ENCODE data around the gene CIAO2A.
"Not testable (repeated sequence)": the region's sequence is repeated elsewhere in the genome, so short reads cannot be mapped to it uniquely, and the experiment has no call there.

Gene CIAO2A, protein sequence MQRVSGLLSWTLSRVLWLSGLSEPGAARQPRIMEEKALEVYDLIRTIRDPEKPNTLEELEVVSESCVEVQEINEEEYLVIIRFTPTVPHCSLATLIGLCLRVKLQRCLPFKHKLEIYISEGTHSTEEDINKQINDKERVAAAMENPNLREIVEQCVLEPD

DNA sequence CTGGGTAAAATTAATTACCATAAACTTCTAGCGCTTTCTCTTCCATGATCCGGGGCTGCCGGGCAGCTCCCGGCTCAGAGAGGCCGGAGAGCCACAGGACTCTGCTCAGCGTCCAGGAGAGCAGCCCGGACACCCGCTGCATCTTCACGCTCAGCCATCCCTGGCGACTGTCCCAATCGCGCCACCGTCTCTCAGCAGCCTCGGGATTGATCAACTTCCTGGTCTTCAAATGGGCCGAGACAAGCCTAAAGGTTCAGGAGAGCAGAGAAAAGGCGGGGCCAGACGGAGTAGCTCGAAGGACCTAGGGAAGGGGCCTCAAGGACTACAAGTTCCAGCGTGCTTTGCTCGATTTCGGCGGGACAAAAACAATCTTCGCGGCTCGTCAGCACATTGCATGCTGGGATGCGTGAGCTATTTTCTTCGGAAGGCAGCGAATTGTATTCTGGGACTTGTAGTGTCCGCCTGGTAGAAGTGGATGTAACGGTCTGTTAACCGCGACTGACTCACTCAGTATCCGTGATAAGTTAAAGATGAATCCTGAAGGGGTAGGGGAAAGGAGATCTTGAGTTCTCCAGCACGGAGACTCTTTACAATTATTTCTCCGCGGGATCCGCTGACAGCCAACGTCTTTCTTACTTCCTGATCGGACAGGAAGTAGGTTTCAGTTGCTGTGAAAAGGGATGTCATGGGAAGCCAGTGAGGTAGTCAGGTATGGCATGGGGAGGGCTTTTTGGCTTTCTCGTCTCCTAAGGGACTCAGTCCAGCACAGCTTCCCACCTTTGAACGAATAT lies at the start of gene CIAO2A:
Gene CIAO2A (minus strand): TSS at position 212 of the 791 bp plus-strand sequence. CDS start 70 bp downstream, at position 142.
- in situ Hi-C loops (cut with HindIII; ENCODE audit: low sequenced_read_pairs): no loop called here

DNA sequence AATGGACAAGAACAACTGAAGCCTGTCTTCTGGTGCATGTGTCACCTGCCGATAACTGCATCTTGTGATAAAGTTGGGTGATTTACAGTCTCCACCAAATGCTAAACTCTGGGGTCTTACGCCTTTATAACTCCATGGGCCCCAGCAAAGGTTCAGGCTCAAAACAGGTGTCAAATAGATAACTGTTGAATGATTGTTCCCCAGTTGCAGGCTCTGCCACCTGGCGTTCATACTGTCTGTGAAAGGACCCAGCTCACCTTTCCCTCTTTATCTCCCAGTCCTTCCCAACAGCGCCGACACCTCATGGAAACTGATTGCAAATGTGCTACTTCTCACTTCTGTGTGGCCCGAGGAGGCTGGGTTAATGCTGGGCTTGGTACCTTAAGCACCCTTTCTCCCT lies 49.6 kb upstream of the CIAO2A start:
- in situ Hi-C loops (cut with HindIII; ENCODE audit: low sequenced_read_pairs): no loop called here

DNA sequence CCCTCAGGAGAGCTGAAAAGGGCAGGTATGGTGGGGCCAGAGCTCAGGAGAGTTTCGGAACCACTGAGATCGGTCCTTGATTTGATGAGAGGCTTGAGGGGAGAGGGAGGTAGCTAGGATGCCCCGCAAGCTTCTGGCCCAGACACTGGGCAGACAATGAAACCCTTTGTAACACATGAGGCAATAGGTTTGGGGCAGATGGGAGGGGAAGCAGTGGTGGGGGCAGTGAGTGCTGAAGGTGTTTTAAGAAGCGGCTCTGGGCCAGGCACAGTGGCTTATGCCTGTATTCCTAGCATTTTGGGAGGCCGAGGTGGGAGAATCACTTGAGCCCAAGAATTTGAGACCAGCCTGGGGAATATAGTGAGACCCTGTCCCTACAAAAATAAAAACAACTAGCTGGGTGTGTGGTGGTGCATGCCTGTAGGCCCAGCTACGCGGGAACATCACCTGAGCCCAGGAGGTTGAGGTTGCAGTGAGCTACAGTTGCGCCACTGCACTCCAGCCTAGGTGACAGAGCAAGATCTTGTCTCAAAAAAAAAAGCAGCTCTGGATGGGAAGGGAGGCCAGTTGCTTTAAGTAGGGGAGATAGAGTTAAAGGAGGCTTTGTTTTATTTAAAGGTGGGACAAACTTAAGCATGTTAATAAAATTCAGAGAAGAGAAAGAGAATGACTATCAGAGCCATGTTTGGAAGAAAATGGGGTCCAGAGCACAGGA lies 48.3 kb upstream of the CIAO2A start:
- in situ Hi-C loops (cut with HindIII; ENCODE audit: low sequenced_read_pairs): no loop called here

DNA sequence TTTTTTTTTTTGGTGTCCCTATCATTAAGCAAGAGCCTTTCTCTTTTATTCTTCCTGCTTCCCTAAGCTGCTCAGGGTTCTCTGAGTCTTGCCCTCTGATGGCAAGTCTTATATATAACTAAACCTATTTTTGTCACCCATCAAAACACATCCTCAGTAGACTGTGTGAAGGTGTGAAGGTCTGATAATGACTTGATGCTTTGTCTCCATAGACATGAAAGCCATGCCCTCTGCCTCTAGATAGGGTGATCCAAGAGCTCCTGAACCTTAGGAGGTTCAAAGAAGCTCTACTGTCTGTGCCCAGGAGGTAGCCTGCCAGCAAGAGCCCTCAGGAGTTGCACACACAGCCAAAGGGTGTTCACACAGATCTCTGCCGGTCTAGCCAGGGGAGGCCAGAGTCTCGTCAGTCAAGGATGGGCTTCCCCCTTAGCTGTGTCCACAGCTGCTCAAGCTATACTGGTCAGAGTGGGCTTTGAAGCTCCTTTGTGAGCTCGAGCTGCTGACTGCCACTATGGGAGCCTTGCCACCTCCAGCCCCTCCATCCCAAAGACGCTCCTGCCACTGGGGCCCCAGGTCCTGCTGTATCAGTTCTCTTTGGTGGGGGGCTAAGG lies 44.8 kb upstream of the CIAO2A start:
- in situ Hi-C loops (cut with HindIII; ENCODE audit: low sequenced_read_pairs): no loop called here

DNA sequence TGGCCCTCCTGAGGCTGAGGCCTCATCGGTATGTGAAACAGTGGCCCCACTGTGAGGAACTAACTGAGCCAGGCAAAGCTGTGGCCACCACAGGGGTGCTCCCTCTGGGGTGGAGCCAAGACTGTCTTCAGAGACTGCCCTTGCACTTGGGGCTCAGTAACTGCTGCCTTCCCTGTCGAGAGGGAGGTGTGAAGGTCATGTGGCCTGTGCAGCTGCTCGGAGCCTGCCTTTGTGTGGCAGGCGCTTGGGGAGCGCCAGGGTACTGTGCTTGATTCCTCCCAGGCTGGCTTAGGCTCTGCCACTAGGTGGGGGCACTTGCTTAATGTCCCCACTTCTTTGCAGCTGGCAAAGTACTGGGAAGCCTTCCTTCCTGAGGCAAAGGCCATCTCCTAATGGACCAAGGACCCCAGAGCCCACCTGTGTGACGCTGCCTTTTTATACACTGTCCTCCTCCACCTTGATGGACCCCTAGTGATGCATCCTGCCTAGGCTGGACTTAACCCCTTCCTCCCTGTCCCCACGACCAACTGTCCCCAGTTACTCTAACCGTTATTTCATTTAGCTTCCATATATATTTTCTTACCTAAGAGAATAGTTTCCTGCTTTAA lies 43.7 kb upstream of the CIAO2A start:
- in situ Hi-C loops (cut with HindIII; ENCODE audit: low sequenced_read_pairs): no loop called here

DNA sequence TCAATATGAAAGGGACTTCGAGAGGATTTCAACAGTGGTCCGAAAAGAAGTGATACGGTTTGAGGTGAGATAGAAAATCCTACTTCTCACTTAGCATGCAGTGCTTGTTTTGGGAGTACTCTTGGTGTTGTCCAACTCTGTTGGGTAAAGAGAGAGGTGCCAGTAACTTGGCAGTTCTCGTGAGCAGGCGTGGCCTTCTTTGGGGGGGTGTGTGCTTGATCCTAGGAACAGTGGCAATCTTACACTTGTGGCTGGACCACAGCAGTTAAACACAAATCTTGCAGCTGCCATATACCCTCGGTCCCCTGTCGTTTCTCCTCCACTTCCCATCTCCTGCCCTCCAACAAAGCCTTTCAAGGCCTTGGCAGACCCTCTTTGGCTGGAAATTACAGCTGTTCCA lies 42.7 kb upstream of the CIAO2A start:
- in situ Hi-C loops (cut with HindIII; ENCODE audit: low sequenced_read_pairs): no loop called here

DNA sequence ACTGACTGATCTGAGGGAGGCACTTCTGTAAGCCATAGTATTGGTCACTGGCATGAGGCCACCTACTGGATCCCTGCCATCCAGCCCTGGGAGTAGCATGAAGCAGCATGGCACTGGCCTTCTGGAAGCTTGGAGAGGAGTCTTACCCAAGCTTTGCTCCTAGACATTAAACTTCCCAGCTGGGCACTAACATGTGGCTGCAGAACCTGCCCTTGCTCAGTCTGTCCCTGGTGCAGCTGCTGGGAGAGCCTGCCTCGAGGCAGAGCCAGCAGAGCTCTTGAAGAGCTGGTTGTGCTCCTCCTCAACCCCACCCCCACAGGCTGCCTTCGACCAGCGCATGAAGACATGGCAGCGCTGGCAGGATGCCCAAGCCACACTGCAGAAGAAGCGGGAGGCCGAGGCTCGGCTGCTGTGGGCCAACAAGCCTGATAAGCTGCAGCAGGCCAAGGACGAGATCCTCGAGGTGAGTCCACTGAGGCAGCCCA lies 40.7 kb upstream of the CIAO2A start:
- in situ Hi-C loops (cut with HindIII; ENCODE audit: low sequenced_read_pairs): loop anchor here (5.0 kb wide), 1 partner anchor 48 kb away; no protein-coding TSS in a partner anchor

DNA sequence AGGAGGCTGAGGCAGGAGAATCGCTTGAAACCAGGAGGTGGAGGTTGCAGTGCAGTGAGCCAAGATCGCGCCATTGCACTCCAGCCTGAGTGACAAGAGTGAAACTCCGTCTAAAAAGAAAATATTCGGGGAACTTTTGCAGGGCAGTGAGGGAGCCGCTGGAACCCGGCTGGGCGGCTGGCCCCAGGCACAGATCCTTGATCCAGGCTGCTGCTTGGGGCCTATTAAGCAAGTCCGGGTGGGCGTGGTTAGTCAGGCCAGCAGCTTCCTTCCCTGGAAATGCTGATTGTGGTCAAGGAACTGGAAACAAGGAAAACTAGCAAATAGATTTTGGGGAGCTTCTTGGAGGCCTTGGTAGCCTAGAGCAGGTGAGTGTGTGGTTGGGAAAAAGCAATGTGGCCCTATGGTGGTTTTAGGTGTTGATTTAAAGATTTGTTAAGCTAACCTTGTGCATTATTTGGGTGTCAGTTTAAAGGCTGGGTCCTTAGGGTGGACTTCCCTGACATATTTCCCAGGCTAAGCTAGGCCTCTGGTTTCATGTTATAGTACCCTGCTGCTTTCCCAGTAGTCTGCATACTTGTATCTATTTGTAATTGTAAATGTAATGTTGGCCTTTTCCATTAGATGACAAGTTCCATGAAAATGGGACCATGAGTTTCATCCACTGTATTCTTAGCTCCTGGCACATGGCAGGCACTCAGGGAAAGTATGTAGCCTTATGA lies 40.1 kb upstream of the CIAO2A start:
- in situ Hi-C loops (cut with HindIII; ENCODE audit: low sequenced_read_pairs): loop anchor here (5.0 kb wide), 1 partner anchor 49 kb away; no protein-coding TSS in a partner anchor

DNA sequence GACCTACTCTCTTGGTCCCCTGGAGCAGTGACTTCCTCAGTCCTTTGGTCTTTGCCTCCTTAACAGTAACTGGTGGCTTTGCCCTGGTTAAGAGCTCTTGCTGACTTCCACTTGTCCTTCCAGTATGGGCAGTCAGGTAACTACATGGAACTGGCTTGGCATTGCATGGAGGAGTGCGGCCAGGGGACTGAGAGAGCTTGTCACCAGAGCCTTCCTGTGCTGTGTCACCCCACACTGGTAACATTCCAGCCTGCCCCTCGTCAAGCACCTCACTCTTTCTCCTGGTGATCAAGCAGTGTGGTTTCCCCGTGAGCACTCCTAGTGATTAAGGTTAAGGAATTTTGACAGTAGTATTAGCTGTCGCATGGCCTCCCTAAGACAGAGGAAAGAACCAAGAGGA lies 38.6 kb upstream of the CIAO2A start:
- in situ Hi-C loops (cut with HindIII; ENCODE audit: low sequenced_read_pairs): loop anchor here (5.0 kb wide), 1 partner anchor 50 kb away; no protein-coding TSS in a partner anchor

DNA sequence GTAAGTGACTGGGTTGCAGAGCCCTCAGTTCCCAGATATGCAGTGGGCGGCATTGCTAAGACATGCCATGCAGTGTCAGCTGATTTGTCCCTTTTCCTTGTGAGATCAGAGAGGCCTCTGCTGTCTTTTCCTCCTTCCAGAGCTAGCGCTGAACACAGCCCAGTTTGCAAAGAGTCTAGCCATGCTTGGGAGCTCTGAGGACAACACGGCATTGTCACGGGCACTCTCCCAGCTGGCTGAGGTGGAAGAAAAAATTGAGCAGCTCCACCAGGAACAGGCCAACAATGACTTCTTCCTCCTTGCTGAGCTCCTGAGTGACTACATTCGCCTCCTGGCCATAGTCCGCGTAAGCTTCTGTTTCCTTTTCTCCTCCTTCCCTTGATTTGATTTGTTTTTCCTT lies 37.9 kb upstream of the CIAO2A start:
- in situ Hi-C loops (cut with HindIII; ENCODE audit: low sequenced_read_pairs): loop anchor here (5.0 kb wide), 1 partner anchor 51 kb away; no protein-coding TSS in a partner anchor

DNA sequence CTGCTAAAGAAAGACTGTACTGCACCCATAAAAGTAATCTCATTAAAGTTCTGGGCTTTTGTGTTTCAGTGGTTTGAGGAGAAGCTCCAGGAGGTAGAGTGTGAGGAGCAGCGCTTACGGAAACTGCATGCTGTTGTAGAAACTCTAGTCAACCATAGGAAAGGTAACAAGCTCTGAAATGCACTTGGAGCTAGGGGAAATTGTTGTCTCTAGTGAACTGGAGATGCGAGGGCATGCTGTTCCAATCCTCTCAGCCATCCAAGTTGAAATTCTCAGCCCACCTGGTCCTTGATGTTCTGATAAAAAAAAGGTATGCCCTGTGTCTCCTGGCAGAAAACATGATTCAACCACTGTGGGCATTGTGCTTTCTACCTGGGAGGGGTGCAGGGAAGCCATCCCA lies 36.5 kb upstream of the CIAO2A start:
- in situ Hi-C loops (cut with HindIII; ENCODE audit: low sequenced_read_pairs): loop anchor here (5.0 kb wide), 1 partner anchor 52 kb away; no protein-coding TSS in a partner anchor

DNA sequence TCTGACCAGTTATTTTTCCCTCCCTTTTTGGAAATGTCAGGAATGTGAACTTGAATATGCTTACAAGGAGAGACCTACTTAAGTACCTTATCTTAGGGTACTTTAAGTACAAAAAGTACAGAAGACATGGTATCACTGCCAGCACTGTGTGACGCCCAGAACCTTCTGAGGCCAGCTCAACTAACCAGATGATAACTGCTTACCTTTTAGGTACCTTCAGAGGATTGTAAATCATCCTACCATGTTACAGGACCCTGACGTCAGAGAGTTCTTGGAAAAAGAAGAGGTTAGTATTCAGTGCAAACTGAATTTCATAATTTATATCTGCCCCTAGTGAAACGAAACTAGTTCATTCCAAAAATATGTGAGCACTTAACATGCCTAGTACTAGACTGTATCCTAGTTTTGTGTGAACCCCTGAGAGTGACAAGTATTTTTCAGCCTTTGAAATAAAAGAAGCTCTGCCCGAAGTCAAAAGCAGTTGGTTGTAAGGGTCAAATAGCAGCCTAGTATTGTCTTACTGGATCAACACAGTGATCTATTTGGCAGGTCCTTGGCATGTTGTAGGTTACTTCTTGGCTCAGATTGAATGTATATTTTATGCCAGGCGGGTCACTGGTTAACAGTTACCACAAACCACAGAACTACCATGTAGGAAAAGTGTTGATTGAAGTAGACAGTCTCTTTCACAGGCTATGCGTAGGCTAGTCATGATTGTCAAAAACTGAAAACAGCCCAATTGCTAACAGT lies 34.1 kb upstream of the CIAO2A start:
- in situ Hi-C loops (cut with HindIII; ENCODE audit: low sequenced_read_pairs): no loop called here

DNA sequence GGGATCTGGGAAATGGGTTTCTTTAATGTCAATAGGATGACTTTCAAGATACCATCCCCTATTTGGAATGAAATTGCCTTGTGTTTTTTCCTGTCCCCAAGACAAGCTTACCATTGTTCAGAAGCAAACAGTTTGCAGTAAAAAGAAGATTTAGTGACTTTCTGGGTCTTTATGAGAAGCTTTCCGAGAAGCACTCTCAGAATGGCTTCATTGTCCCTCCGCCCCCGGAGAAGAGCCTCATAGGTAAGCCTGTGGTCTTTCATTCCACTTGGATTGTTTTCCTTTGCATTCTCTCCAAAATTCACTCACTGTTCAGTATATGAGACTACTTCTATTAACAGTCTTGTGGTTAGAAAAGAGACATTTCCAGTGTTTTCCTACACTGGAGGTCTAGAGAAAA lies 32.3 kb upstream of the CIAO2A start:
- in situ Hi-C loops (cut with HindIII; ENCODE audit: low sequenced_read_pairs): no loop called here

DNA sequence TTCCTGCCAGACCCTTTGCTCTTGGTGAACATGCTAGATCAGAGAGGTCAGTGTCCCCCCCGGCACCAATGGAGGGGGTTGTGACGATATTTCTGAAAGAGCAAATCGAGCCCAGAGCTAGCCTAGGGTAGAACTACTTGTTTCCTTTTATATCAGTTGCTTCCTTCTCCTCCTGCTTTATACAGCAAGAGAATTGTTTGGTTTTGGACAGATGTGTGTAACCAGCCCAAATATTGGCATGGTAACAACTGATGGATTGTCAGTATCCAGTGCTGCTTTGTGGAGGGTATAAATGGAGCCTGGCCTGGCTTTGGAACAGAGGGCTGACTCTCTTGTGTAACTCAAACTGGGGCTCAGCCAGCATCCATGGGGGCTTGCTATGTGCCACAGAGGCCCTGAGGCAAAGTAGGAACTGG lies 29.3 kb upstream of the CIAO2A start:
- in situ Hi-C loops (cut with HindIII; ENCODE audit: low sequenced_read_pairs): no loop called here

DNA sequence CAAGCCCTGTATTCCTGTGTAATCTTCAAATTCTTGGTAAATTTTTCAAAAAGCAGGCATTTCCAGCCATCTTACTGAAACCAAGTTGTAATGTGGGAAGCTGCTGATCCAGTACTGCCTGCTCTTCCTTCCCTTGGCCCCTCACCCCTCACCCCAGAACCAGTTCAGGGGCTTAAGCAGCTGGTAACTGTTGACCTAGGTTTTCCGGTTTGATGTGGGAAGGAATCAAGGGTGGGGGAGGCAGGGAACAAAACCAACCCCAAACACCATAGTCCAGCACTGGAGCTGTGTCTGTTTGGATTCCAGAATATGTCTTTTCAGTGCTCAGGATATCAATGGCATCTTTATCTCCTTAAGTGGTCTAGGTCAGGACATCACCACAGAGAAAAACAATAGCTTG lies 28.8 kb upstream of the CIAO2A start:
- in situ Hi-C loops (cut with HindIII; ENCODE audit: low sequenced_read_pairs): no loop called here

DNA sequence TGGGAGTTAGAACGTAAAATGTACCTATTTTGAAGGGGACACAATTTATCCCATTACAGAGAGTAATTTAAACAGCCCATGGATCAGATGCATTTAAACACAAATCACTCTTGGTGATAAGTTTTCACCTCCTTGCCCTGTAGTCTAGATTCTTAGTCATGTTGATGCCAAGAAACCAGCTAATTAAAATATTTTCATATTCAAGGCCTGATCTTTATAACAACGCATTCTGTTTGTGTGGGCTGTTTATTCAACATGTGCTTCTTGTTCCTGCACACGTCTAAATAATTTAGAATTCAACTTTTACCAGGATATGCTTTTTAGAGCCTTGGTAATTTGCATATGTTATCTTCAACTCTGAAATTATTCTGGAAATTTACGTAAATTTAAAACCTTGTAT lies 28.0 kb upstream of the CIAO2A start:
- in situ Hi-C loops (cut with HindIII; ENCODE audit: low sequenced_read_pairs): no loop called here

DNA sequence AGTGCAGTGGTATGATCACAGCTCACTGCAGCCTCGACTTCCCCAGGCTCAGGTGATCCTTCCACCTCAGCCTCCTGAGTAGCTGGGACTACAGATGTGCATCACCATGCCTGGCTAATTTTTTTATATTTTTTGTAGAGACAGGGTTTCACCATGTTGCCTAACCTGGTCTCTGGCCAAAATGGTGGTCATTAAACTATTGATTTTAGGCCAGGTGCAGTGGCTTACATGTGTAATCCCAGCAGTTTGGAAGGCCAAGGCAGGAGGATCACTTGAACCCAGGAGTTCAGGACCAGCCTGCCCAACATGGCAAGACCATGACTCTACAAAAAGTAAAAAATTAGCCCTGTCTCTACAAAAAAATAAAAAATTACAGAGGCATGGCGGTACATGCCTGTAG lies 26.7 kb upstream of the CIAO2A start:
- in situ Hi-C loops (cut with HindIII; ENCODE audit: low sequenced_read_pairs): not testable (repeated sequence)

DNA sequence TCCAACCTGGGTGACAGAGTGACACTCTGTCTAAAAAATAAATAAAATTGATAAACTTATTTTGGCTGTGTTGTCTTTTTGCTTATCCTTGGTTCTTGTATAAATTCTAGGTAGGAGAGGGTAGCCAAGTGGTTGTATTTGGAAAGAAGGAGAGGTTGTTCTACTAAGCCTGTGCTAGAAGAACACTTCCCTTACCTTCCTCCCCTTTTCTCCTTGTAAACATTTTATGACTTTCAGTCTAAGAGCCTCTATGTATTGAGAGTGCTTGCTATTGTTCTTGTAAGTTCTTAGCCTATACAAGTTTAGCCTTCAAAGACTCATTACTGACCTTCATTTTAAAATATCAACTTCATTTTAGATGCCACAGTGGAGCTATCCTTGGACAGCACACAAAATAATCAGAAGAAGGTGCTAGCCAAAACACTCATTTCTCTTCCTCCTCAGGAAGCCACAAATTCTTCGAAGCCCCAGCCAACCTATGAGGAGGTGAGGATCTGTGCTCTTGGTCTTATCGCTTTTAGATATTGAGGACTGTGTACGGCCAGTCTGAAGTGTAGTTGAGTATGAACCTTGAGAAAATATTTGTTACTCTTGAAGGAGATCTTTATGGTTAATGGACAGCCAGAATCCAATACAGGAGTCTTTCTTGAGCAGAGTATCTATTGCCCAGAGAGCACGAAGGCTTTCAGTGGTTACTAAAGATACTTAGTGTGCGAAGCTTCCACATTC lies 24.3 kb upstream of the CIAO2A start:
- in situ Hi-C loops (cut with HindIII; ENCODE audit: low sequenced_read_pairs): no loop called here

DNA sequence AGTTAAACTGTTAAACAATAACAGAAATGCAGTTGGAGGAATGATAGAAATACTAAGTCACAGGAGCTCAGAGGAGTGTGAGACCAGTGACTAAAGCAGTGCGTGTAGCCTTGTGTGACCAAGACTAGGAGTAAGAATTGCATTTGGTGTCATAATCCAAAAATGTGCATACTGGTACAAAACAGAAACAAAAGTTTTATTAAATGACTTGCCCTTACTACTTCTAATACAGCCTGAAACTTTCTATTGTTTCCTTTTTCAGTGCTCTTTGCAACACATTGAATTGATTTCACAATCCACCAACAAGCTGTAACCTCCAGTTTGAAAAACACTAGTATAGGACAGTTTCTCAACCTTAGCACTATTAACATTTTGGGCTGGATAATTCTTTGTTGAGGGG lies 19.3 kb upstream of the CIAO2A start:
- in situ Hi-C loops (cut with HindIII; ENCODE audit: low sequenced_read_pairs): no loop called here

All from endothelial cell of hepatic sinusoid (primary cell).